Tibial artery (tissue), 4 donors: ENCODE results near the gene TLCD2.
"Not testable (repeated sequence)": the region's sequence is repeated elsewhere in the genome, so short reads cannot be mapped to it uniquely, and the experiment has no call there.

Experiments used
- DNase-seq, 2 donors: peaks; one replicate each; pipeline ENCODE4 v3.0.0-alpha.2; 2019
- H3K27ac ChIP-seq, 2 donors: fragments of 200-600 bp; sonication (generic) in 1 of 2; 1 replicate in 1 of 2; 2 replicates in 1 of 2; pipeline ENCODE4 v1.5.1; 2018 to 2019; ENCODE audit warnings: mild to moderate bottlenecking in 1 of 2
- H3K27me3 ChIP-seq, 2 donors: fragments of 200-600 bp; sonication (generic) in 1 of 2; one replicate each; pipeline versions ENCODE4 v1.5.1 to v1.6.0; 2016 to 2019
- H3K36me3 ChIP-seq, 3 donors: fragments of 200-600 bp; sonication (generic) in 2 of 3; one replicate each; pipeline ENCODE4 v1.5.1; 2016 to 2019; ENCODE audit warnings: mild to moderate bottlenecking in 2 of 3
- H3K4me1 ChIP-seq, 4 donors: fragments of 200-600 bp; sonication (generic) in 2 of 4; 1 replicate in 3 of 4; 2 replicates in 1 of 4; pipeline ENCODE4 v1.5.1; 2016 to 2019
- H3K4me3 ChIP-seq, 2 donors: fragments of 200-600 bp; sonication (generic) in 1 of 2; 1 replicate in 1 of 2; 2 replicates in 1 of 2; pipeline ENCODE4 v1.5.1; 2018 to 2019; ENCODE audit warnings: mild to moderate bottlenecking in 2 of 2
- H3K9me3 ChIP-seq, 3 donors: fragments of 200-600 bp; sonication (generic) in 1 of 3; one replicate each; pipeline ENCODE4 v1.5.1; 2016 to 2019
- CTCF ChIP-seq, 2 experiments: fragments of 200-600 bp in 1 of 2; fragments of 450-650 bp in 1 of 2; IDR thresholded peaks; one replicate each; pipeline ENCODE4 v1.5.1; 2017 to 2019; ENCODE audit warnings: antibody characterized with exemption in 2 of 2, mild to moderate bottlenecking in 1 of 2, moderate library complexity in 1 of 2
- intact Hi-C: fragments of 100-400 bp; cut with DNase I; formaldehyde crosslinking; loops from one replicate; pipeline ENCODE4 v1.15.0; 2023; ENCODE audit warnings: low total_unique reads

The TLCD2 gene

GRCh38 chr17:1724869-1725641 is 14.9 kb upstream of the TLCD2 start:
- Histone ChIP-seq H3K27ac (peak overlapping the region; percentile 78 to 86), H3K4me1 (peaks cover 0 to 44% (median 26%) of the 10 kb centered on the region in 4 donors), H3K9me3 (no peaks in the 10 kb centered on the region), H3K27me3 (no peaks in the 10 kb centered on the region), H3K36me3 (peaks cover 9 to 39% (median 36%) of the 10 kb centered on the region in 3 donors), H3K4me3 (peak overlapping the region; percentile 75 to 85)
- intact Hi-C loops, result loop anchor here (2.0 to 10.0 kb wide), 2 partner anchors 56 to 110 kb away; partner anchors contain the start of gene RPA1
- TF ChIP-seq CTCF (IDR thresholded peaks at IDR 0.05), result no peak
- DNase-seq, result peak; percentile 36 to 74

- TF ChIP-seq CTCF (IDR thresholded peaks at IDR 0.05), result no peak
- Histone ChIP-seq H3K36me3 (peaks cover 9 to 36% (median 34%) of the 10 kb centered on the region in 3 donors), H3K4me3 (peak within 1 kb of the TSS; percentile 75 to 85), H3K27me3 (no peaks in the 10 kb centered on the region), H3K9me3 (no peaks in the 10 kb centered on the region), H3K4me1 (peaks cover 0 to 42% (median 26%) of the 10 kb centered on the region in 4 donors), H3K27ac (peak within 1 kb of the TSS; percentile 78 to 86)
- DNase-seq, result peak; percentile 94 to 95
- intact Hi-C loops, result loop anchor here (2.0 to 10.0 kb wide), 2 partner anchors 56 to 110 kb away; partner anchors contain the start of gene RPA1
Observed at GRCh38 chr17:1724351-1724868, 14.2 kb upstream of the TLCD2 start, which contains the start of gene WDR81. Gene WDR81 (plus strand): TSS chr17:1724704. CDS start chr17:1724960, 256 bp downstream.

GRCh38 chr17:1722022-1722421 is 11.8 kb upstream of the TLCD2 start:
- H3K4me3 ChIP-seq, DNase-seq, H3K9me3 ChIP-seq, H3K27me3 ChIP-seq, H3K27ac ChIP-seq: not testable (repeated sequence)
- Histone ChIP-seq H3K36me3 (peaks cover 0 to 13% (median 12%) of the 10 kb centered on the region in 3 donors), H3K4me1 (peaks cover 0 to 48% (median 31%) of the 10 kb centered on the region in 4 donors)
- intact Hi-C loops, result loop anchor here (10.0 kb wide), 1 partner anchor 113 kb away; the partner anchor contains the start of gene RPA1

GRCh38 chr17:1720856-1721386 is 10.7 kb upstream of the TLCD2 start:
- no peaks in the 10 kb centered on the region for H3K27me3 ChIP-seq
- no peak overlapping the region for H3K27ac ChIP-seq
- H3K4me1 ChIP-seq, result peaks cover 0 to 41% (median 25%) of the 10 kb centered on the region in 4 donors
- peak; percentile 96 to 97 for TF ChIP-seq CTCF (IDR thresholded peaks at IDR 0.05)
- peak; percentile 67 to 78 for DNase-seq
- no peak overlapping the region for H3K4me3 ChIP-seq
- peaks cover 0 to 2% (median under 1%) of the 10 kb centered on the region in 3 donors for H3K36me3 ChIP-seq
- intact Hi-C loops, result loop anchor here (10.0 kb wide), 1 partner anchor 114 kb away; the partner anchor contains the start of gene RPA1
- H3K9me3 ChIP-seq, result no peaks in the 10 kb centered on the region

- Histone ChIP-seq H3K4me3 (no peak overlapping the region), H3K27ac (peak overlapping the region; percentile 98 to 99)
Observed at GRCh38 chr17:1718362-1719165, 8.4 kb upstream of the TLCD2 start.

More at GRCh38 chr17:1718362-1719165, 8.4 kb upstream of the TLCD2 start:
- Histone ChIP-seq H3K9me3 (no peaks in the 10 kb centered on the region), H3K4me1 (peaks cover 0 to 33% (median 24%) of the 10 kb centered on the region in 4 donors), H3K27me3 (no peaks in the 10 kb centered on the region), H3K36me3 (peaks cover 0 to 9% (median 2%) of the 10 kb centered on the region in 3 donors)
- intact Hi-C loops, result loop anchor here (5.0 to 10.0 kb wide), 2 partner anchors 149 to 316 kb away; partner anchors contain the start of gene DPH1
- TF ChIP-seq CTCF (IDR thresholded peaks at IDR 0.05), result no peak
- peak in 1 of 2 donors; percentile 71 for DNase-seq
